H1 (cell line): ENCODE data around the gene TSSC4. TPM values are rescaled to one million over a fixed set of nuclear protein-coding genes. Genes with fewer than 3 reads are reported as not detected.

Experiments used
- CEBPB ChIP-seq: IDR thresholded peaks from 2 replicates; pipeline ENCODE4 v1.6.1; 2012; ENCODE audit warnings: low read depth, low read length
- NANOG ChIP-seq: IDR thresholded peaks from 2 replicates; pipeline ENCODE4 v1.6.1; 2011; ENCODE audit warnings: low read length, low read depth, mild to moderate bottlenecking, inconsistent platforms; ENCODE audit not compliant: insufficient read depth, poor library complexity, severe bottlenecking
- RFX5 ChIP-seq: IDR thresholded peaks from 2 replicates; pipeline ENCODE4 v1.6.1; 2011; ENCODE audit warnings: low read depth, low read length, improper control_type of control experiment, borderline replicate concordance
- SIN3A ChIP-seq, 2 experiments: IDR thresholded peaks in 1 of 2; conservative IDR thresholded peaks in 1 of 2; 2 replicates each; pipeline ENCODE4 v1.6.1; 2011 to 2012; ENCODE audit warnings: low read length in 2 of 2, improper control_type of control experiment in 1 of 2, low read depth in 1 of 2, mild to moderate bottlenecking in 1 of 2
- SIRT6 ChIP-seq: IDR thresholded peaks from one replicate; pipeline ENCODE4 v1.7.1; 2012; ENCODE audit warnings: low read length, inconsistent platforms
- SP1 ChIP-seq: IDR thresholded peaks from 2 replicates; pipeline ENCODE4 v1.6.1; 2011; ENCODE audit warnings: low read depth, low read length
- TAF1 ChIP-seq: IDR thresholded peaks from 2 replicates; pipeline ENCODE4 v1.6.1; 2011; ENCODE audit warnings: mild to moderate bottlenecking, low read depth, low read length
- TEAD4 ChIP-seq: IDR thresholded peaks from 2 replicates; pipeline ENCODE4 v1.6.1; 2012; ENCODE audit warnings: low read depth, low read length, inconsistent platforms, mixed read lengths
- polyA plus RNA-seq, 7 experiments: library from polyadenylated mRNA; depleted of rRNA in 3 of 7; stranded (reverse) in 5 of 7; unstranded in 2 of 7; fragments of >200 nt in 5 of 7; fragments of 200-250 nt in 2 of 7; gene quantifications; 1 replicate in 5 of 7; 2 replicates in 1 of 7; 4 replicates in 1 of 7; pipeline versions ENCODE4 v1.2.1 to v1.2.3, GENCODE V29; 2011 to 2013; ENCODE audit warnings: missing spikeins in 2 of 7, mixed read lengths in 2 of 7
- total RNA-seq: library from RNA; stranded (reverse); fragmentation: NEBNext Ultra II Directional; extraction: Animal tissue kit (Norgen Biotek cat#: 25700); gene quantifications from 2 replicates; pipeline ENCODE4 v1.2.1, GENCODE V29; 2021

TSSC4 gene
- total and polyA plus RNA-seq, 2 of the 8 experiments (the other 6 are each of a cell fraction or from before 2014, with no cell fraction given) = 34.0 to 39.3 TPM

- TF ChIP-seq CEBPB = no peak
- no peak for TF ChIP-seq TAF1
- TF ChIP-seq SIRT6 = no peak
- TF ChIP-seq TEAD4 = no peak
- TF ChIP-seq NANOG = no peak
- TF ChIP-seq SP1 = no peak
- no peak for TF ChIP-seq SIN3A (conservative IDR thresholded peaks at IDR 0.05 in 1 of 2, IDR thresholded peaks at IDR 0.05 in 1 of 2; ENCODE audit: low read depth in 1 of 2, low read length in 2 of 2)
- no peak for TF ChIP-seq RFX5
Measured at GRCh38 chr11:2385156-2386151, 15.1 kb upstream of the TSSC4 start (continued).
